Fibroblast of villous mesenchyme (primary cell): Measurements from ENCODE around the gene PLPP1. TPM values are rescaled to one million over a fixed set of nuclear protein-coding genes. Genes with fewer than 3 reads are reported as not detected.

Experiments
- DNase-seq: peaks from one replicate; pipeline ENCODE4 v3.0.0-alpha.2; 2010; ENCODE audit warnings: low read depth
- H3K4me3 ChIP-seq: 2 replicates; pipeline ENCODE4 v1.5.1; 2011; ENCODE audit warnings: low read depth, mild to moderate bottlenecking, low read length
- CTCF ChIP-seq: IDR thresholded peaks from 2 replicates; pipeline ENCODE4 v1.5.1; 2012; ENCODE audit warnings: low read depth, mild to moderate bottlenecking, low read length; ENCODE audit not compliant: insufficient read depth
- total RNA-seq: library from RNA; depleted of rRNA; stranded (reverse); fragments of >200 nt; gene quantifications from 2 replicates; pipeline ENCODE4 v1.2.3, GENCODE V29; 2012

Gene PLPP1
- total RNA-seq, 1 donor, result 97.6 TPM

DNA sequence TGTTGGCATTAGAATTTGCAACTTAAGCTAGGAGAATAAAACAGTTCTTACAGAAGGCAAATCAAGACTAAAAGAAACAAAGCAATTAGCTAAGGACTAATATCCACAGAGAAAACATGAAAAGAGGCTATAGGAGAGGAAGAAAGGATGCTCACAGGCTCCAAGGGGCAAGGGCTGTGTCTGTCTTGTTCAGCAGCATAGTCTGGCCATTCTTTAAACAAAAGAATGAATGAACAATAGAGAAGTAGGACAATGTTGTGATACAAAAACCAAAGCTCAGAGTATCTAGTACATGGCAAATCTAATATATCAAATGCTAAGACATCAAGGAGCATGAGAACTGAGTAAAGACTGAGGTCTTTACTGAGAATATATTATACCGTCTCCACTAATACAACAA lies 39.5 kb downstream of the PLPP1 start:
- no peak for DNase-seq
- H3K4me3 ChIP-seq, result no peak overlapping the region
- no peak for TF ChIP-seq CTCF

DNA sequence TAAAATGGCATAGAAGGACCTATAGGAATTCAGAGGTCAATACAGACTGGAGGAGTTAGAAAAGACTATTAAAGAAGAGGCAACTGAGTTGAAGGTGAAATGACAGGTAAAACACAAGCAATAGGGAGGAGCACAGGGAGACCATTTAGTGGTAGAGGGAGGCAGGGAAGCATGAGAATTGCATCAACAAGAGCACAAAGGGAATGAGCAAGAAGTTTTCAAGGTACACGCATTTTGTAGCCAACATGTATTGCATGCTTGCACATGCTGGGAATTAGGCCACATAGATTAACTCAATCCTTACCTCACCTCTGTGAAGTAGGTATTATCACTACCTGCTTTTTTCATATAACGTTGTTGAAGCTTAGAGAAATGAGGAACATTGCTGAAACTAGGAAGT lies 42.3 kb downstream of the PLPP1 start:
- no peak overlapping the region for H3K4me3 ChIP-seq
- no peak for TF ChIP-seq CTCF
- no peak for DNase-seq

GRCh38 chr5:55485073-55485472 lies 49.7 kb downstream of the PLPP1 start:
- H3K4me3 ChIP-seq, result no peak overlapping the region
- no peak for TF ChIP-seq CTCF
- no peak for DNase-seq

DNA sequence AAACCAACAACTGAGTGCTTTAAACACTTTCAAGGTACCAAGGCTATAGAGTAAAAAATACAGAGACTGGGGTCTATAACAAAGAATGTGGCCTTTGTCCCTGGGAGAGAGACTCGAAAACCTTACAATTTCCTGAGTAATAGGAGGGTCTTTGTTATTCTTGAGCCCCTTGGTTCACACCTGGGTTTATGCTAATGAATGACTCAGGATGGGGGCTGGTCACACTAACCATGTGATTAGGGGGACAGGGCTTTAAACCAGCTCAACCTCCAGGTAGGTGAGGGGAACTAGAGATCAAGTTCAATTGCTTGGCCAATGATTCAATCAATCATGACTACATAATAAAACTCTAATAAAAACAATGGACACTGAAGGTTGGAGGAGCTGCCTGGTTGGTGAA lies 50.2 kb downstream of the PLPP1 start:
- no peak for DNase-seq
- no peak for TF ChIP-seq CTCF
- H3K4me3 ChIP-seq, result no peak overlapping the region

- no peak for TF ChIP-seq CTCF
- H3K4me3 ChIP-seq, result no peak overlapping the region
- DNase-seq, result no peak
Measured at GRCh38 chr5:55483885-55484284, 50.9 kb downstream of the PLPP1 start.

GRCh38 chr5:55481293-55481855 lies 53.4 kb downstream of the PLPP1 start:
- no peak for DNase-seq
- TF ChIP-seq CTCF, result no peak
- H3K4me3 ChIP-seq, result no peak overlapping the region

DNA sequence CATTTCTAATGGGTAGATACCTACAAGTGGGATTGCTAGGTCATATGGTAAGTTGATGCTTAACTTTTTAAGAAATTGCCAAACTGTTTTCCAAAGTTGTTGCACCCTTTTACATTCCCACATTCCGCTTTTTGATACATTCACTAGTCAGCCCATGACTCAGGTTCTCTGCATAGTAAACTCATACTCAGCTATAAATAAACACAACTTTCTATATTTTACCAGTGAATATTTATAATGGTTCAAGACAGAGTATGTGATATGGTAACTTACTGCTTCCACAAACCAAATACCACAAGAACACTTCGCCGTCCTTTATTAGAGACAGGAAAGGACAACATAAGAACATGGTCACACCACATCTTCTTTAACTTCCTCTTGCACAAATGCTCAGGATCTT lies 54.0 kb downstream of the PLPP1 start:
- H3K4me3 ChIP-seq, result no peak overlapping the region
- DNase-seq, result no peak
- no peak for TF ChIP-seq CTCF
